ENCODE measurements around the gene RANBP17.
"Not testable (repeated sequence)": the region's sequence is repeated elsewhere in the genome, so short reads cannot be mapped to it uniquely, and the experiment has no call there.

Gene RANBP17

DNA sequence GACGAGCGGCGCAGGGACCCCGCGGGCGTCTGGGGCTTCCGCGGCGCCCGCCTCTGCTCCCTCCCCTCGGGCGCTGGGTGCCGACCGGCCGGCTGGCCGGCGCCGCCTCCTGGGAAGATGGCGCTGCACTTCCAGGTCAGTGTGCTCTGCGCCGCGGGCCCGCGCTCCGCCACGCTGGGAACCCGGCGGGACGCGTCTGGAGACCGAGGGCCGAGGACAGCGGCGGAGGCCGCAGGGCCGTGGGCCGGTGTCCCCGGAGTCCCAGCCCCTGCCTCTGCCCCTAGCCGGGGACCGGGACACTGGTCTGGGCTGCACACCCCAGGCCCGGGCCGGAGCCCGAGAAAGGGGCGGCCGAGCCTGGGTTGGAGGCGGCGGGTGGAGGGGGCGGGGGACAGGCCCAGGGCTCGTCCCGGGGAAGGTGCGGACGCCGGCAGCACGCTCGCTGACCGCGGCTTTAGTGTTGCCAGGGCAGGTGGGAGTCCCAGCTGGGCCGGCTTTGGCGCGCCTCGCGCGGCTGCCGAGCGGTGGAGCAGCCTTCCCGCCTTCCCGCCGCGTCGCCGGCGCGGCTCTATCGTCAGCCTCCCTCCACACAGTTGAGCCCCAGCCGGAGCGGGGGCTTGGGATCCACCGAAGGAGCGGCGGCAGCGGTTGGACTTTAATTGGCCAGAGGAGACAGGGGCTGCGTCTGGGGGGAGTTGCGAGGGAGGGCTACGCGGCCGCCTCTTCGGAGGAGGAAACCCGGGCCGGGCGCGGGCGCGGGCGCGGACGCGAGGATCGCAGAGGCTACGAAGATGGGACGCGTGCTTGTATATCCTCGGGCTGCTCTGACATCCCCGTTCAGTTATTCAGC is at the start of gene RANBP17:
RANBP17 (plus strand) TSS at position 102 of the 850 bp plus-strand sequence.
- no peak for DNase-seq

DNA sequence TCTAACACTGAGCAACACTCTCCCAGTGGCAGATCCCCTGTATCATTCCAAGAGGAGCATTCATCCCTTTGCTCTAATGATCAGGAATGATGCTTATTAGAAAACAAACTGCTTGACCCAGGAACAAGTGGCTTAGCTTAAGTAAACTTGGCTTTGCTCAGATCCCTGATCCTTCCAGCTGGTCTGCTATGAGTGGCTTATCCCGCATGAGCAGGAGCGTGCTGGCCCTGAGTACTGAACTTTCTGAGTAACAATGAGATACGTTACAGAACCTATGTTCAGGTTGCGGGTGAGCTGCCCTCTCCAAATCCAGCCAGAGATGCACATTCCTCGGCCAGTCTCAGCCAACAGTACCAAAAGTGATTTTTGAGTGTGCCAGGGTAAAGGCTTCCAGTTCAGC is 48.6 kb upstream of the RANBP17 start:
- no peak for DNase-seq

- DNase-seq = no peak
Observed at GRCh38 chr5:170817195-170817594, 44.6 kb upstream of the RANBP17 start.

DNA sequence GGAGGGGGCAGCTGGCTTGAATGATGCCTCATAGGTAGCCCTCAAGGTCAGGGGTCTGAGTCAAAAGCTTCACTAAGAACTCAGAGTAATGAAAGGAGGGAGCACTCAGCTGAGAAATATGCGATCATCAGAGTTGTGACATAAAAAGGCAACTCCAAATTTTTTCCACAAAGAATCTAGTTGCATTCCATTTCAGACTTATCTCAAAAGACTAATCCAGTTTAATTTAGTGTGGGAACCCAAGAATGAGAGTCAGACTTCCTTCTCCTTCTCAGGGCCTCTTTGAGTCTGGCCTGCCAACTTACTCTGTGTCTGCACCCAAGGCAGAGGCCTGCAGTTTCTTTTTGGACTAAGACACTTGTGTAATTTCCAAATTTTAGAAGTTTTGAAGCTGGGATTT is 43.6 kb upstream of the RANBP17 start:
- DNase-seq = no peak

GRCh38 chr5:170819824-170820223 is 42.0 kb upstream of the RANBP17 start:
- no peak for DNase-seq

DNA sequence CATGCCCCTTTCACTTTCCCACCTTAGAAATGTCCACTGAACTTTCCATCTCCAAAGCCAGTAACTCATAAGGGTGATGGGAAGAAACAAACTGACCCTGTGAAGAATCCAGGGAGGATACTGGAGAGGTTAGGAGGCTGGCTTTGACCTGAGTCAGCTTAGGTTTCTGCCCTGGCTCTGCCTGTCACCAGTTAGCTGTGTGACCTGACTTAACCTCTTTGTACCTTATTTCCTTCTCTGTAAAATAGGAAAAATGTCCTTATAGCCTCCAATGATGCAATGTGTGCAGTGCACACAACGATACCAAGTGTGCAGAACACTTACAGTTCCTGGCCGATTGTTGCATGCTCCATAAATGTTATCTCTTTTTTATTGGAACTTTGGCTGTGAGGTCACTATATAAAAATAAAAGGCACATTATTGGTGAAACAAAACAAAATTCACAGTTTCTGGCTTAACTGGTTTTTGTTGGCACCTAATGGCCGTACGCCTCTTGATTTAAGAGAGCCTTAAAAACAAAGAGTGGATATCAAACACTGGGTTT is 40.5 kb upstream of the RANBP17 start:
- no peak for DNase-seq

GRCh38 chr5:170826117-170826516 is 35.7 kb upstream of the RANBP17 start:
- DNase-seq = no peak

- no peak for DNase-seq
Observed at GRCh38 chr5:170832241-170832640, 29.6 kb upstream of the RANBP17 start.

DNA sequence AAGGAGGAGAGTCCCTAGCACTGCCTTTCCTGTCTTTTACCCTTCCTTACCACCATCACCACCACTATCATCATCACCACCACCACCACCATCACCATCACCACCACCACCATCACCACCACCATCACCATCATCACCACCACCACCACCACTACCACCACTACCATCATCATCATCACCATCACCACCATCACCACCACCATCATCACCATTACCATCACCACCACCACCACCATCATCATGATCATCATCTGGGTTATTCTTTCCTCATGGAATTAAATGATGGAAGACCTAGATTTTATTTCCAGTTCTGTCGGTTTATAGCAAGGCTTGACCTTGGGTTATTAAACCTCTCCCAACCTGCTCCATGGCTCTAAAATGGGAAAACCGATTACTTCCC is 27.8 kb upstream of the RANBP17 start:
- DNase-seq = not testable (repeated sequence)

DNA sequence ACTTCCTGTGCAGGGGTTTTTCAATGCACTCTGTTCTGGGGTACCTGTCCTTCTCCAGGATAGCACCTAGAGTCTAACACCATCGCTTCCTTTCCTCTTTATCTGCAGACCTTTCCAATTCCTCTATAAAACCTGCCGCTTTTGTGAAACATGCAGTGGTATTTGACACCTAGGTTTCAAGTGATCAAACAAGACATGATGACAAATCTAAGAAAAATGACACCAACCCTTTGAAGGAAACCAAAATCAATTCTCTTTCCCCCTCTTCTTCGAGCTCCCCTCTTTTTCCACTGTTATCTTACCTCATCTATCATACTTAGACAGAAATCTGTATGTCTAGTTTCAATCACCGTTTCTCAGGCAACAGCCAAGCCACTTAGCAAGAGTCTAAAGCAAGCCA is 25.6 kb upstream of the RANBP17 start:
- no peak for DNase-seq

DNA sequence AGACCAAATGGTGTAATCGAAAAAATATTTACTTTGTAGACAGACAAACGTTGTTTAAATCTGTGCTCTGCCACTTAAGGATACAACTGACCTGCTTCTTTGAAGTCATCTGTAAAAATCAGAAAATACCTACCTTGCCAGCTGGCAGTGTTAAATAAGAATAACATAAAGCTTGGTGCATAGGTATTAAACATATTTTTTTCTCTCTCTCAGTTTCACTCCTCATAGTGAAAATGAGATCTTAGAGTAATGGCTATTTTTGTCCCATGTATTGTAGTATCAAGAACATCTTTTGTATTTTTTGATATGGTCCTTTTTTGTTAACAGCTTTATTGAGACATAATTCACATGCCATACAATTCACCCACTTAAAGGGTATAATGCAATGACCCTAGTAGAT is 17.9 kb upstream of the RANBP17 start:
- no peak for DNase-seq

DNA sequence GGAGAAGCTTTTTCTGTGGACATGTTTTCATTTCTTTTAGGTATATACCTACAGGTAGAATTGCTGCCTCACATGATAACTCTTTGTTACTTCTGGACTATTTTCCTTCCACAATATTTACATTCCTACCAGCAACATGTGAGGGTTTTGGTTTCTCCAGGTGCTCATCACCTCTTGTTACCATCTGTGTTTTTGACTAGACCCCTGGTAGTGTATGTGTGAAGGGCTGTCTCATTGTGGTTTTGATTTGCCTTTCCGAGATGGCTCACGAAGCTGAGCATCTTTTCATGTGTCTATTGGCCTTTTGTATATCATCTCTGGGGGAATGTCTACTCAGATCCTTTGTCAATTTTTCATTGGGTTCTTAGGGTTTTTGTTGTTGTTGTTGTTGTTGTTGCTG is 17.2 kb upstream of the RANBP17 start:
- DNase-seq = no peak

- no peak for DNase-seq
Observed at GRCh38 chr5:170846416-170846815, 15.4 kb upstream of the RANBP17 start.

DNA sequence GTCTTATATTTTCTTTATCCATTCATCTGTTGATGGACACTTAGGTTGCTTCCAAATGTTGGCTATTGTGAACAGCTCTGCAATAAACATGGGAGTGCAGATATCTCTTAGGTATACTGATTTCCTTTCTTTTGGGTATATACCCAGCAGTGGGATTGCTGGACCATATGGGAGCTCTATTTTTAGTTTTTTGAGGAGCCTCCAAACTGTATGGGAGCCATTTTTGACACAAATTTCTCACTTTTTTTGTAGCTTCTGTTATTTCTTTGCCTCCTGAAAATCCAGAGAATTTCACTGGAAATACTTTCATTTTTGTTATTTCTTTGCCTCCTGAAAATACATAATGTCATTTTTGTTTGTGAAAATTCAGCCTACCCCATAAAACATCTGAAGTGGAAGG is 15.0 kb upstream of the RANBP17 start:
- no peak for DNase-seq

GRCh38 chr5:170848033-170848432 is 13.8 kb upstream of the RANBP17 start:
- DNase-seq = no peak

DNA sequence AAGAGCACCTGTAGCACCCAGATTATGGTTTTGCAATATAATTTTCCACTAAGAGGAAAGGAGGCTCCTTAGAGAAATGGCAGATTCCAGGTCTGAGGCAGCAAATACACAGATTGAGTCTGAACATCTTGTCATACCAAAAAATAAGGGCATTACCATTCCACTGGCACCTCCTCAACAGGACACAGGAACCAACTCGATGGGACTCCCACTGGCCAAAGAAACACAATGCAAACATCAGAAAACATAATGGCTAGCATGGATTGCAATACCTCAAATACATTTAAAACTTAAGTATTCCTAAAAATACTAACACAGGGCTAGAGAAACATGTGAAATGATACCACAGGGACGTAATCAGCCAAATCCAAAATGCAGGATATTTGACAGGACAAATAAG is 12.4 kb upstream of the RANBP17 start:
- DNase-seq = no peak

DNA sequence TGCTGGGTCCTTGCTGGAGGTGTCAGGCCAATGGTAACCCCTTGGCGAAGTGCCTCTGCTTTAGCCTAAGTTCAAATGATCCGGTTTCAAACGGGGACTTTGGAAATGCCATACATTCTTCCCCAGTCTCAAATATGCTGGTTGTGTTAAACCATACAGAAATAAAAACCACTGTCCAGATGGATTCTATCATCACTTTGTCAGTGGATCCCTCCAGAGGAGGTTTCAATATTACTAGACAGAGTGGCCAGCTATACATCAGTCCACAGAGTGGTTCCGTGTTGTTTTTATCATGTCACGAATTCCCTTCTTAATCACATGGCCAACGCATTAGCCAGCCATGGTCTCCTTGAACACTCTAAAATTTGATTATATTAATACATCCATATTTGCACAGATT is 7.3 kb upstream of the RANBP17 start:
- no peak for DNase-seq

- no peak for DNase-seq
Observed at GRCh38 chr5:170857066-170857465, 4.8 kb upstream of the RANBP17 start.

GRCh38 chr5:170860415-170860814 is 1.4 kb upstream of the RANBP17 start:
- DNase-seq = no peak

DNA sequence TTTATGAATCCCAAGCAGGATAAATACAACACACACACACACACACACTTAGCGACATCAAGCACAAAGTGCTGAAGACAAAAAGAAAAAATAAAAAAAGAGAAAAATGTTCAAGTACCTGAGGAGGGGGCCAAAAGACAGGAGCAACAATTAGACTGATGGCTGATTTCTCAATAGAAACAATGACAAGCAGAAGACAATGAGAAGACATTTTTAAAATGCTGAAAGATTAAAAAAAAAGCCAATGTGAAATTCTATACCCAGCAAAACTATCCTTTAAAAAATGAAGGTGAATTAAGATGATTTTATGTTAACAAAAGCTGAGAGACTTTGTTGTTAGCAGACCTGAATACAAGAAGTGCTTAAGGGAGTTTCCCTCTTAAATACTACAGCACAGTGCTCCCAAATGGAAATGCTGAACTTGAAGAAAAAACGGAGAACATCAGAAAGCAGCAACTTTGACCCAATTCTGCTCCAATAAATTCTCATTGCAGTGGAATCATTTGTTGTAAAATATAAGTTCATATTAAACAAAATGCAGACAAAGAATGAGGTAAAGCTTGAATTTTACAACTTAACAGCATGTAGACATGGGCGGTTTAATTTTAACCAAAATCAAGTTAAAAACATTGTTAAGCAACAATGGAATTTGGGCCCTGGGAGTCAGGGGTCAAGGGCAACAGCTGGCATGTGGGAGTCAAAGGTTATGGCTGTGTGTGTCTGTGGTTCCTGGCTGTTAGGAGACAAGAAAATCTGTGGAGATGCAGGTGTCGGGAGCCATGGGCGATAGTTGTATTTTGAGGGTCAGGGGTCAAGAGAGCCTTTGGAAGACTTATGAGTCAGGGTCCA is 776 bp upstream of the RANBP17 start:
- DNase-seq = no peak

GRCh38 chr5:170861667-170861916 is 226 bp upstream of the RANBP17 start:
- no peak for DNase-seq

- DNase-seq = no peak
Observed at GRCh38 chr5:170863646-170864045, 1.8 kb downstream of the RANBP17 start.

- DNase-seq = no peak
Observed at GRCh38 chr5:170865622-170866021, 3.8 kb downstream of the RANBP17 start.

- DNase-seq = no peak
Observed at GRCh38 chr5:170867825-170868224, 6.0 kb downstream of the RANBP17 start.
